Right kidney (tissue), 1 donor: ENCODE data around the gene LOXL1.

ENCODE experiments used
- DNase-seq: peaks from one replicate; pipeline ENCODE4 v3.0.0-alpha.2; 2016

LOXL1 gene

DNA sequence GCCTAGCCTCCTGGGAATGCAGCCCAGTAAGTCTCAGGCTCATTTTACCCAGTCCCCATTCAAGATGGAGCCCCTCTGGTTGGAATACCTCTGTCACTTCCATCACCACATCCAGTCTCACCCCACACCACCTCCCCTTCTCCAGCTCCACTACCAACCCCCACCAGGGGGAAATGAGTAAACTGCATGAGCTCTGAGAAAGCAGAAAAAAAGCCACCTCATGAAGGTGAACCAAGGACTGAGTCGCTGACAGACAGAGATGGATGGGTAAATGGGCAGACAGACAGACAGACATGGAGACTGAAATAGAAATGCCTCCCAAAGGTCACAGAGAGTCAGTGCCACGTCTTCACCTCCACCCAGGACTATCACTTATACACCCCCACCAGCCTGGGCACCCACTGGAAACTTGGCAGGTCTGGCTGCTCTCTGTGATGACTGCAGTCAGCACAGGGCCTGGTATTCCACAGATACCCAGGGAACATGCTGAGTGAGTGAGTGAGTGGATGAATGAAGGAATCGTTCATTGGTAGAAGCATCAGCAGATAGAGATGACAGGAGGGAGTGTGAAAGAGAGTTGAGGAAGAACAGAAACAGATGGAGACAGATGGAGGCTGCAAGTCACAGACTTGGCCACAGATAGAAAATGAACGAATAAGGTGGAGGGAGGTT, 4.9 kb upstream of the LOXL1 start:
- DNase-seq = no peak

DNA sequence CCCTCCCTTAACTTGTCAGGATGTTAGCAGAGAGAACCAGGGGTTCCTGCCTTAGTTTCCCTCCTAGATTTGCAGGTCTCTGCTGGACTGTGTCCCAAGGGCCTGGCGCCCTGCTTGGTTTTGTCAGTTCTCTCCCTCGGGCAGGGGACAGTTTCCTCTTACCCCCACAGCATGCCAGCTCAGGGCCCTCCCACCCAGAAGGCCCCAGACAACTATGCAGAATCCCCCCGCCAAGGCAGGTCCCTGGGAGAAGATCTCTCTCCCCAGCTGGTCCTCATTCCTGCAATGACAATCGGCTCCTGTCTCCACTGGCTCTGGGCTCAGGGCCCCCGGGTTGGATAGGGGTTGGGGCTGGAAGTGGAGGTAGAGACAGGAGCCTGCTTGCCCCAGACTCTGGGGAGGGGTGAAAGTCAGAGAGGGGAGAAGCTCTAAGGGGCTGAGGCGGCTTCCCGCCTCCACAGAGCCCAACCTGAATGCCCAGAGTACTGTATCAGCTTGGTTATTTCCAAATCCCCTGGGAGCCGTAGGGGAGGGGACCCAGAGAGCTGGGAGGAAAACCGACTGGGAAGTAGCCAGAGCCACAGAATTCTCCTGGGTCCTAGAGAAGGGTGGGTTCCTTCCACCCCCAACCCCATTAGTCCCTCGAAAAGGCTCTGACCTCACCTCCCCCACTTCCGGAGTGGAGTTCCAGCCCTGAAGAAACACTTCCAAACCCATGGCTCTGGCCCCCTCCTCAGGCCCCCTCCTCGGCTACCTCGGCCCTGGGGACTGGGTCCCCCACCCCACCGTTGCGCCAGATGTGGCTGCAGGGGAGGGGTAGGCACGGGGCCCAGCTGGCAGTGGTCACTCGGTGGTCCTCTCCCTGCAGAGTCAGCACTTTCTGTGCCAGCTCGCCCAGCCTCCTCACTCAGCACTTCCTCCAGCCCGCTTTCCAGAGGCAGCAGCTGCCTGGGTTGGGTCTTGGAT, 3.8 kb upstream of the LOXL1 start:
- peak; percentile 61 for DNase-seq

GRCh38 chr15:73923156-73923487, 3.1 kb upstream of the LOXL1 start:
- no peak for DNase-seq

DNA sequence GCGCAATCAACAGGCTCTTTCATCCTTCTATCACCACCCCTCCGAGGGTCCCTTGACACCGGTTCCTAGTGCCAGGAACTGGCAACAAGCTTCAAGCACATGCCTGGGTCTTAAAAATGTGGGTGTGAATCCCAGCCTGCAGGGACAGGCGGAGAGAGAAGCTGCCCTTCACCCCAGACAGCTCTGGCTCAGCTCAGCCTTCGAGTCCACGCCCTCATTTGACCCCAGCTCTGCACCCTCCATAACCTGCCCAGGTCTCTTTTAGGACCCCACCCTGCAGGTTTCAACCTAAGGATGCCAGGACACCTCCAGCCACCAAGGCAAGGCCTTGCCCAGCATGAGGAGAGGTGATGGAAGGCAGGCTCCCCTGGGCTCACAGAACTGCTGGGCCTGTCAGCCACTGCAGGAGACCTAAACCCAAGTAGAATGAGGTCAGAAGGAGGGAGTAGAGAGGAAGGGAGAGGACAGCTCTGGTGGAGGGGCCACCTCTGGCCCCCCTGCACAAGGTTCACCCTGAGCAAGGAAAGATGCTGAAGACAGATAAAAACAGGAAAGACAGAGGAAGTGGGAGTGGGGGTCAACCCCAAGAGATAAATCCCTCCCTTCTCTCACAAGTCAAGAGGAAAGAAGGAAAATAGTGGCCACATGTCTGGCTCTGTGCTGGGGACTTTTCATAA, 2.6 kb upstream of the LOXL1 start:
- DNase-seq = no peak

DNA sequence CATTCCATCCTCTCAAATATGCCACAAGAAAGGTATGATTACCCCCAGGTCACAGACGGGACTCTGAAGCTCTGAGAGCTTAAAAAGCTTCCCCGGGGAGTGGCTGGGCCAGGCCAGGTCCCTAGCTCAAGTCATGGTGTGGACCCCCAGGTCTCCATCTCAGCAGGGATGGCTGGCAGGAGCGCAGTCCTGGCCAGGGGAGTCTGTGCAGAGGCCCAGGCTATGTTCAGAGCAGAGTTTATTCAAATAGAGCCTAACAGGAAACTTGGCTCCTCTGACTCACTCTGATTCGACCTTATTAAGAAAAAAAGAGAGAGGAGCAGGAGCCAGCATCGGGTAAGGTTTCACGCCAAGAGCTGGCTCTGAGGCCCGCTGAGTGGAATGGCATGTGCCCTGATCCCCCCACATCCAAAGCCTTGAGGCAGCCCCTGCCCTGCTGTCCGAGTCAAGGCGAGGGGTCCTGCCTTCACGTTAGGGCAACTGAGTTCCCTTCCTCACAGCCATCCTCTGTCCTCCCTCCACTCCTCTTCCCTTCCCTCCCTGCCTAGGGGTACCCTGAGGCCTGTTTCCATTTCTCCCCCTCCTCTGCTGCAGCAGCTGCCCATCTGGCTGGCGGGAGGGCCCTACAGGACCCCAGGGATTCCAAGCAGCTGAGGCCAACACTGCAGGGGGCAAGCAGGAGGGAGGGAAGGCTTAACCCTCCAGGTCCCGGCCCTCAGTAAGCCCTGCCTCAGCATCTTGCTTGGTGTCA, 1.9 kb upstream of the LOXL1 start:
- DNase-seq = peak; percentile 45

- DNase-seq = no peak
Observed at GRCh38 chr15:73925848-73926218, 429 bp upstream of the LOXL1 start.

DNA sequence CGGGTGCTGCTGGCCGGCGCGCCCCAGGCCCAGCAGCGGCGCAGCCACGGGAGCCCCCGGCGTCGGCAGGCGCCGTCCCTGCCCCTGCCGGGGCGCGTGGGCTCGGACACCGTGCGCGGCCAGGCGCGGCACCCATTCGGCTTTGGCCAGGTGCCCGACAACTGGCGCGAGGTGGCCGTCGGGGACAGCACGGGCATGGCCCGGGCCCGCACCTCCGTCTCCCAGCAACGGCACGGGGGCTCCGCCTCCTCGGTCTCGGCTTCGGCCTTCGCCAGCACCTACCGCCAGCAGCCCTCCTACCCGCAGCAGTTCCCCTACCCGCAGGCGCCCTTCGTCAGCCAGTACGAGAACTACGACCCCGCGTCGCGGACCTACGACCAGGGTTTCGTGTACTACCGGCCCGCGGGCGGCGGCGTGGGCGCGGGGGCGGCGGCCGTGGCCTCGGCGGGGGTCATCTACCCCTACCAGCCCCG, 777 bp downstream of the LOXL1 start:
- DNase-seq = peak; percentile 82

- DNase-seq = peak; percentile 88
Observed at GRCh38 chr15:73927476-73928240, 1.4 kb downstream of the LOXL1 start.

DNA sequence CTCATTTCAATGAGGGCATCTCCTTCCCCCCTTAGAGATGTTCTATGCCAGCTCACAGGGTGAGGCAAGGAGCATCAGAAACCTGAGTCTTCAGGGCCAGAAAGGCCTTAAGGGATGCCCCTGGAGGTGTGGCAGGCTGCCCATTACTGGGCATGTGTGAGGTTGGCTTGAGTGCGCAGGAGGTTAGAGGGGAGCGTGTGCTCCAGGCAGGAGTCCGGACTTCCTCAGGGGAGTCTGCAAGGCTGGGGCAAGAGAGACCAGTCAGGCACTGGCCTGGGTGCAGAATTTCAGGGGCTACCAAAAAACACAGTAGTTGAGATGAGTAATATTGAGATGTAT, 1.9 kb downstream of the LOXL1 start:
- DNase-seq = no peak

DNA sequence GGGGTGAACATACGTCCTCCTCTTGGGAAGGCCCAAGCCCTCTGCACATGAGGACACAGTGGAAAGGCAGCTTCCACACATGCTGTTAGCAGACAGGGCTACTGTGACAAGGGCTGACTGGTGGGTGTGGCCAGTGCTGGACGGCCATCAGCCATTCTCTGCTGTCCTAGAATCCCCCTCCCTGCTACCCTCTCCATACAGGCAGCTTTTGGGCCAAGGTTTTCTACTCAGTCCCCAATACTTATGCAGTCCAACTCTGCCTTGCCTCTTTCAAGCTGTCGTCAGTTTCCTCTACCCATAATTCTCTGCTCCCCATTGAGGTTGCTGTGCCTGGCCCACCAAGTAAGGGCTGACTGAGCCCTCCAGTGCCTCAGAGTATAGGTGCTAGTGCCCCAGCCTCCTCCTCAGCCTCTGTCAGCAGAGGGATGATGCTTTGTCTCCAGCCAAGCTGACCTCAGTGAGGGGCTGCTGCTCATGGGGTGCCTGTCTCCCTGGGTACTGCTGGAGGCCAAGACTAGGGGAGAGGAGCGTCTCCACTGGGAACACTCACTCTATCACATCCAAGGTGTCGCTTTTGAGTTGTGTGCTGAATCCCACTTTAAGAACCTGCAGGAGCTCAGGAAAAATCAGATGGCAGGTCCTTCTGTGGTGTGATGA, 2.8 kb downstream of the LOXL1 start:
- no peak for DNase-seq

DNA sequence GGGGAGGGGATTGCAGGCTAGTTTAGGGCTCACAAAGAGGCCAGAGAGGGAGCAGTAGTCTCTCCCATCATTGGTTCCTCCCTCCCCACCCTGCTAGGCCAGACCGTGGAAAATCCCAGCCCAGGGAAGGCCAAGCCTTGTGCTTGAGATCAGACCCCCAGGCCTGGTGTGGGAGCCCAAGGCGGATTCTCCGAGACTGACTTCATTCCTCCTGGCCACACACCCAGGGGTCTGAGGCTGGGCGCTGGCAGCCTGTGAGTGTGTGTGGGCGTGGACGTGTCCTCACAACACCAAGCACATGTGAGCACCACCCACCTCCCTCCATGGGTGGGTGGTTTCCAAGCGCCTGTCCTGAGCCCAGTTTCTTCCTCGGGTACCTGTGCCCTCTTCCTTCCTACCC, 4.1 kb downstream of the LOXL1 start:
- no peak for DNase-seq

DNA sequence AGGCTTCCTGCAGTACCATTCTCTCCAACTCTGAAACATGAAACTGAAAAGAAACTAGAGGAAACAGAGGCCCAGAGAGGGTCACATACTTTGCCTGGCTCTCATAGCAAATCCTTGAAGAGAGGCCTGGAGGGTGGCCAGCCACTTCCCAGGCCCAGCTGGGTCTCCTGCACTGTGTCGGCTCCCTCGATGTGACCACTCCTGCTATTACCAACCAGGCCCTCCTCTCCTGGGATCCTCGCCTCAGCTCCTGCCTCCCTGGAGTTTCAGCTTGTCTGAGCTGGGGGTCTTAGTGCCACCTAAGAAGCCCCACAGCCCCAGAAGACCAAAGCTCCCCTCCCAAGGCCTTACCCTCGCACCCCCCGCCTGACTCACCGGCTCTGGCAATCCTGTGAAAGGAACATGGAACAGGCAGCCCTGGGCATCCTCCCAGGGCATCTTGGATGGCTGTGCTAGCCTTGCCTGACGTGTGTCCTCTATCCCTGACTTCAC, 4.6 kb downstream of the LOXL1 start:
- DNase-seq = no peak

DNA sequence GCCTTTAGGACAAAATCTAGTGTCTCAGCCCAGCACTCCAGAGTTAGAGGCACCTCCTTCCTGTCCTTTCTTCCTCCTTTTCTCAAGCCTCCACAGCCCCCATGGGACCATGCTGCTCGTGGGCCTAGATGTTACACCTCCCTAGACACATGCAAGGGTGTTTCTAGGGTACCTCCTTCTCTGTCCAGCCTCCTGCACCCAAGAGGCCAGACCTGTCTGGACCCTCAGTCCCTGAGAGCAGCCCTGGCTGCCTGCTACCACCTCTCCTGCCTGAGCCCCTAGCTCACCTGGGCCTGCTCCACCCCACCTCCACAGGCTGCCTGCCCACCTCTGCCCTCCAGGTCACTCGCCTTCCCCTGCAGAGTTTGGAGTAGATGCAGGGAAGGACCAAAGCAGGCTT, 5.2 kb downstream of the LOXL1 start:
- DNase-seq = no peak

DNA sequence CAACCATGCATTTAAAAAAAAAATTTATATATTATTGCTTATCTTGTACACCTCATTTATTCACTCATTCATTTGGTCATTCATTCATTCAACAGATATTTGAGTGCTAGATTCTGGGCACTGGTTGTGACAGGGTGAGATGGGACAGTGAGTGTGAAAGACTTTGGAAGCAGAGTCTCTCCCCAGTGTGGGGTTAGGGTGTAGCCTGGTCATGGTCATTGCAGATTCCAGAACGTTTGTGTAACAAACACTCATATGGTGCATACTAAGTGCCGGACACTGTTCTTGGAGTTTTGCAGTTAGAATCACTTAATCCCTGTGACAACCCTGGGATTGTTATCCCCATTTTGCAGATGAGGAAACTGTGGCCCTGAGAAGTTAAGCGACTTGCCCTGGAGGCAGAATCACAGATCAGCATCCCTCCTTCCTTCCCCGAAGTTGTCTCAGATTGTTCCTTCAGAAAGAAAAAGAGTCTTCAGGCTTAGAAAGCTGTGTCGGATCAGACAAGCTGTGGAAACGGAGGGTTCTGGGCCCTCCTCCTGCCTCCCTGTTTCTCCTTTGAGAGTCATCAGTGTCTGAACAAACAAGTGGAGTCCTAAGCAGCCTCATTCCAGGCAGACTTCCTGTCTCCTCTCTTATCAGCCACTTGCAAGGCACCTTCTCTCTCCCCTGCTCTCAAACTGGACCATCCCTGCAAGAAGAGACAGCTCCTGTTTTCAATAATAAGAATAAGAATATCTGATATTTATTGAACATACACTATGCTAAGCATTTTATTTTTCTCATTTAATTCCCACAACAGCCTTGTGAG, 6.3 kb downstream of the LOXL1 start:
- DNase-seq = no peak

GRCh38 chr15:73934281-73934680, 8.0 kb downstream of the LOXL1 start:
- no peak for DNase-seq

DNA sequence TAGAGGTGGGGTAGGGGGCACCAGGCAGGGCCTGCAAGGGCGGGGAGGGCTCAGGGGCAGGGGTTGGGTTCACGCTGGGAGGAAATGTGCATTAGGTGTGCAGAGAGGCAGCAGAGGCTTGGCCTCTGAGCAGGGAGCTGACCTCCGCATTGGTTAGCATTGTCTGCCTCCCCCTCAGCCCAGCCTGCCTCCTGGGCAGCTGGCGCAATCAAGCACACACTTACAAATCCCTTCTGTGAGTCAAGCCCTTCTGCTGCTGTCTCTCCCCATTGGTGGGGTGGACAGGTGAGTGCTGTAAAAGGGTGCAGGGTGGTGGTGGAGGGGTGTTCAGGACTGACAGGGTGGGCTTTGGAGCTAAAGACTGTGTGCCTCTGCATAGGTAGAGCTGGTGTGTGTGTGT, 9.3 kb downstream of the LOXL1 start:
- DNase-seq = peak; percentile 35

DNA sequence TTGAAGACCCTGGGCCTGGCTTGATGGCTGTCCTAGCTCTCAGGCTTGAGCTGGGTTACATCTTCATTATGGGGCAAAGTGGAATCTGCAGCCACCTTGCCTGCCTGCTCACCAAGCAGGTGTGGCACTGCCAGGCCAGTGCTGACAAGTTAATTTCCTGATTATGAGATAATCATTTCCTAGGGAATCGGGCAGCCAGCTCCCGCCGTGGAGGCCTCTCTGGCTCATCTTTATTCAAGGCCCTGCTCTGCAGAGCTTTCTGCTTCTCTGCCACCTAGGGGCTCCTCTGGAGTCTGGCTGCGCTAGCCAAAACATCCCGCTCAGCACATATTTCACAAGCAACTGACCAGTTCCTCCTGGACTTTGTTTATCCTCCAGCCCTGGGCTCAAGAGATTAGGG, 9.9 kb downstream of the LOXL1 start:
- peak; percentile 34 for DNase-seq

- DNase-seq = no peak
Observed at GRCh38 chr15:73936588-73937290, 10.5 kb downstream of the LOXL1 start.

DNA sequence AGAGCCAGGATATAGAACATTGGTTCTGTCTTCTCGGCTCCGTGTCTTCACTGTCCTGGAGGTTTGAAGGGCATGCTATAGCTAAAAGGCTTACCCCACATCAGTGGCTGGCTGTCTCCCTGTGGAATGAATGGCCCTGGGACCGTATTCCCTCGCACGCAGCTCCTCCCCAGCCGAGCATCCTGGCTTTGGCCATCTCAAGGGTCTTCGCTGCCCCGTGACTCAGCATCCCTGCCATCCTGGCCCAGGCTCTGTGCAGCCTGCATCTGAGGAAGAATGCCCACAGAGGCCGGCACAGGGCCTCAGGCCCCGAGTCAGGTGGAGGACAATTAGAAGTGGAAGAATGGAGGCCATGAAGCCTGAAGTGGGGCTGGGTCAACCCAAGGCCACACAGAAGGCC, 11.0 kb downstream of the LOXL1 start:
- DNase-seq = no peak

- DNase-seq = no peak
Observed at GRCh38 chr15:73937726-73938125, 11.5 kb downstream of the LOXL1 start.
